Stimulated activated CD4-positive, alpha-beta T cell treated with anti-CD3 and anti-CD28 coated beads, Interleukin-12 subunit alpha, Interleukin-12 subunit beta, amount 100 ng/mL, for 48 hours (primary cell): ENCODE measurements around the gene PCDHGA7.
"Not testable (repeated sequence)": the region's sequence is repeated elsewhere in the genome, so short reads cannot be mapped to it uniquely, and the experiment has no call there.

Experiments
- DNase-seq, 3 donors: peaks; one replicate each; pipeline ENCODE4 v3.0.0-alpha.2; 2020; ENCODE audit warnings: low read depth in 2 of 3, low spot score in 1 of 3

Gene PCDHGA7

GRCh38 chr5:141422742-141423291 is 40.3 kb downstream of the PCDHGA7 start:
- no peak for DNase-seq

GRCh38 chr5:141427783-141428426 is 45.4 kb downstream of the PCDHGA7 start:
- no peak for DNase-seq

DNA sequence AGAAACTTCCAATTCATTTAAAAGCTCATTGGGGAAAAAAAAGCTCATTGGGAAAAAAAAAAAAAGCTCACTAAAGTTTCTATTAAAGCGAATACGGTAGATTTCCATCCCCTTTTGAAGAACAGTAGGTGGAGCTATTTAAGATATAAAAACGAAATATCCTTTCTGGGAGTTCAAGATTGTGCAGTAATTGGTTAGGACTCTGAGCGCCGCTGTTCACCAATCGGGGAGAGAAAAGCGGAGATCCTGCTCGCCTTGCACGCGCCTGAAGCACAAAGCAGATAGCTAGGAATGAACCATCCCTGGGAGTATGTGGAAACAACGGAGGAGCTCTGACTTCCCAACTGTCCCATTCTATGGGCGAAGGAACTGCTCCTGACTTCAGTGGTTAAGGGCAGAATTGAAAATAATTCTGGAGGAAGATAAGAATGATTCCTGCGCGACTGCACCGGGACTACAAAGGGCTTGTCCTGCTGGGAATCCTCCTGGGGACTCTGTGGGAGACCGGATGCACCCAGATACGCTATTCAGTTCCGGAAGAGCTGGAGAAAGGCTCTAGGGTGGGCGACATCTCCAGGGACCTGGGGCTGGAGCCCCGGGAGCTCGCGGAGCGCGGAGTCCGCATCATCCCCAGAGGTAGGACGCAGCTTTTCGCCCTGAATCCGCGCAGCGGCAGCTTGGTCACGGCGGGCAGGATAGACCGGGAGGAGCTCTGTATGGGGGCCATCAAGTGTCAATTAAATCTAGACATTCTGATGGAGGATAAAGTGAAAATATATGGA is 48.0 kb downstream of the PCDHGA7 start, which contains the start of gene PCDHGA12:
PCDHGA12 (plus strand) TSS at position 176 of the 782 bp plus-strand sequence; CDS start at position 429, 253 bp downstream.
- DNase-seq: no peak

- DNase-seq: no peak
These were observed 48.7 kb downstream of the PCDHGA7 start for GRCh38 chr5:141431286-141431685.

- DNase-seq: not testable (repeated sequence)
These were observed 49.8 kb downstream of the PCDHGA7 start for GRCh38 chr5:141432308-141432707.

GRCh38 chr5:141432726-141433125 is 50.2 kb downstream of the PCDHGA7 start:
- DNase-seq: not testable (repeated sequence)

DNA sequence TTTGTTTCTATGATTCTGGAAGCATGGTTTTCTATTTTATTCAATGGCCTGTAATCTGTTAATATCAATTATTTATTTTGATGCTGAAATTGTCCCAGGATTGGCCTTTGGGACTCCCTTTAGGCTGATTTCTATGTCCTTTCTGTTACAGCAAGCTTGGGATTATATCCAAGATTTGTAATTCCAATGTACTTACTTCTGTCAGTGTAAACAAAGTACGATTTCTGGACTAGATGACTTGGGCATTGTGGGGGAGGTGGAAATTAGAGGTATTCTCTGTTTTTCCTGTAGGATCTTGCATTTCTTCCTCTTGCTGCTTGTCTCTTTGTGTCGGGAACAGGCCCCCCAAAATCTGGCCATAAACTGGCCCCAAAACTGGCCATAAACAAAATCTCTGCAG is 51.5 kb downstream of the PCDHGA7 start:
- DNase-seq: no peak
